GM23248 (cell line): ENCODE results near the gene HDGFL3. TPM values are rescaled to one million over a fixed set of nuclear protein-coding genes. Genes with fewer than 3 reads are reported as not detected.
"Not testable (repeated sequence)": the region's sequence is repeated elsewhere in the genome, so short reads cannot be mapped to it uniquely, and the experiment has no call there.

ENCODE experiments used
- DNase-seq: peaks from one replicate; pipeline ENCODE4 v3.0.0-alpha.2; 2015
- H2AFZ ChIP-seq: fragments of 200-600 bp; sonication (generic); 2 replicates; pipeline ENCODE4 v1.6.1; 2016; ENCODE audit warnings: antibody characterized with exemption
- H3F3A ChIP-seq: fragments of 200-600 bp; sonication (generic); 2 replicates; pipeline ENCODE4 v1.6.1; 2016; ENCODE audit warnings: mild to moderate bottlenecking, antibody characterized with exemption, mixed run types; ENCODE audit not compliant: insufficient read depth
- H3K27ac ChIP-seq: fragments of 200-600 bp; sonication (generic); 2 replicates; pipeline ENCODE4 v1.5.1; 2016; ENCODE audit warnings: mild to moderate bottlenecking
- H3K27me3 ChIP-seq: fragments of 200-600 bp; sonication (generic); replicated peaks from 2 replicates; pipeline ENCODE4 v1.6.1; 2016; ENCODE audit warnings: mild to moderate bottlenecking; ENCODE audit not compliant: insufficient read depth
- H3K36me3 ChIP-seq: fragments of 200-600 bp; sonication (generic); 2 replicates; pipeline ENCODE4 v1.6.1; 2016; ENCODE audit warnings: low read depth, mild to moderate bottlenecking
- H3K4me1 ChIP-seq: fragments of 200-600 bp; sonication (generic); 2 replicates; pipeline ENCODE4 v1.6.1; 2016; ENCODE audit warnings: mild to moderate bottlenecking; ENCODE audit not compliant: insufficient read depth
- H3K4me2 ChIP-seq: fragments of 200-600 bp; sonication (generic); one replicate; pipeline ENCODE4 v1.6.1; 2016; ENCODE audit warnings: mild to moderate bottlenecking; ENCODE audit not compliant: unreplicated experiment
- H3K4me3 ChIP-seq: fragments of 200-600 bp; sonication (generic); 2 replicates; pipeline ENCODE4 v1.5.1; 2016; ENCODE audit warnings: mild to moderate bottlenecking
- H3K79me2 ChIP-seq: fragments of 200-600 bp; sonication (generic); 2 replicates; pipeline ENCODE4 v1.6.1; 2016; ENCODE audit warnings: mild to moderate bottlenecking; ENCODE audit not compliant: insufficient read depth
- H3K9ac ChIP-seq: fragments of 200-600 bp; sonication (generic); 2 replicates; pipeline ENCODE4 v1.6.1; 2016; ENCODE audit warnings: mild to moderate bottlenecking
- H3K9me2 ChIP-seq: fragments of 200-600 bp; sonication (generic); 2 replicates; pipeline ENCODE4 v1.6.1; 2016; ENCODE audit warnings: mixed run types, mild to moderate bottlenecking, moderate library complexity; ENCODE audit not compliant: insufficient read depth
- H3K9me3 ChIP-seq: fragments of 200-600 bp; sonication (generic); one replicate; pipeline ENCODE4 v1.6.1; 2017; ENCODE audit warnings: low read depth
- H4K20me1 ChIP-seq: fragments of 200-600 bp; sonication (generic); 2 replicates; pipeline ENCODE4 v1.6.0; 2016; ENCODE audit not compliant: insufficient read depth
- EZH2 ChIP-seq: fragments of 200-600 bp; sonication (generic); IDR thresholded peaks from 2 replicates; pipeline ENCODE4 v1.6.1; 2018; ENCODE audit warnings: antibody characterized with exemption, mild to moderate bottlenecking; ENCODE audit not compliant: insufficient read depth, poor library complexity, severe bottlenecking
- EZH2phosphoT487 ChIP-seq: fragments of 200-600 bp; sonication (generic); IDR thresholded peaks from 2 replicates; pipeline ENCODE4 v1.6.1; 2018; ENCODE audit warnings: antibody characterized with exemption, moderate library complexity, mild to moderate bottlenecking, low read depth; ENCODE audit not compliant: insufficient read depth
- whole genome bisulfite sequencing, 2 experiments: methylation state at CpG; one replicate each; pipeline ENCODE4 v1.1.6; 2015 to 2017; ENCODE audit warnings: low lambda C conversion rate in 2 of 2, low coverage in 1 of 2; ENCODE audit errors: missing lambda C conversion rate in 2 of 2; 5-methylcytosine and 5-hydroxymethylcytosine counted together
- in situ Hi-C: fragments of 300-500 bp; cut with MboI; formaldehyde crosslinking; loops from 2 replicates; pipeline ENCODE4 v1.15.0; 2020
- polyA plus RNA-seq: library from polyadenylated mRNA; unstranded; fragments of >200 nt; fragmentation: Nextera tagmentation; extraction: Ambion mirVana; gene quantifications from 2 replicates; pipeline ENCODE4 v1.2.1, GENCODE V29; 2016
- total RNA-seq: library from RNA; depleted of rRNA; stranded (reverse); fragments of >200 nt; shearing (Covaris generic); gene quantifications from 2 replicates; pipeline ENCODE4 v1.2.3, GENCODE V29; 2014

Gene HDGFL3
- total and polyA plus RNA-seq, 2 experiments from 2014 or later = 16.2 to 25.0 TPM

DNA sequence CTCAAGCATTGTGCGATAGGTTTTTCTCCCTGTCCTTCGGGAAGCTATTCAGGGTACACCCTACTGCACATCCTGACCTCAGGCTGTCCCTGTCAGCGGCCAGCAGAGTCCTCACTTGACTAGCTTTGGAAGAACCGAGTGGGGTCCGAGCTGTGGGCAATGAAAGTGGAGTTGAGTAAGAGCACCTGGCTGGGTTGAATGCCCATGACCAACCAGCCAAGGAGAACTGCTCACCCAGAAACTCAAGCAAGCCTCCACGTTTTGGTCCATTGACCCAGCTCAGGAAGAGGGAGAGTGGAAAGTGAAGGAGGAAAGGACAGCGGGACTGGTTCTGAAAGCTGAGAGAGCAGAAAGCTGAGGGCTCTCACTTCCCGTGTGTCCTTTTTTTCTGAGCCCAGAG, 36.0 kb upstream of the HDGFL3 start:
- no peaks in the 10 kb centered on the region for H3K36me3 ChIP-seq
- 56 to 57% methylated on average over 8 of the region's 8 CpGs for WGBS, 2 experiments
- no peaks in the 10 kb centered on the region for H3K79me2 ChIP-seq
- TF ChIP-seq EZH2 = no peak
- no peak for TF ChIP-seq EZH2phosphoT487
- H3K4me1 ChIP-seq = no peaks in the 10 kb centered on the region
- no peak overlapping the region for H3K4me2 ChIP-seq
- no peak overlapping the region for H3K9ac ChIP-seq
- H3K4me3 ChIP-seq = no peak overlapping the region
- H3K9me3 ChIP-seq = no peaks in the 10 kb centered on the region
- no peak overlapping the region for H2AFZ ChIP-seq
- no peaks in the 10 kb centered on the region for H3F3A ChIP-seq
- DNase-seq = no peak
- in situ Hi-C loops = loop anchor here (5.0 kb wide), 1 partner anchor 194 kb away; no protein-coding TSS in a partner anchor
- peaks cover 29% of the 10 kb centered on the region for H3K27me3 ChIP-seq
- no peak overlapping the region for H3K27ac ChIP-seq
- H3K9me2 ChIP-seq = no peaks in the 10 kb centered on the region
- no peaks in the 10 kb centered on the region for H4K20me1 ChIP-seq

DNA sequence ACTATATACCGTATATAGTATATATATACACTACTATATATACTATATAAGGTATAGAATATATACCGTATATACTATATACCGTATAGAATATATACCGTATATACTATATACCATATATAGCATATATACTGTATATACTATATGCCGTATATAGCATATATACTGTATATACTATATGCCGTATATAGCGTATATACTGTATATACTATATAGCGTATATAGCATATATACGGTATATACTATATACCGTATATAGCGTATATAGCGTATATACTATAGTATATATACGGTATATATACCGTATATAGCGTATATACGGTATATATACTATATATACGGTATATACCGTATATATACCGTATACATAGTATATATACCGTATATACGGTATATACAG, 22.6 kb upstream of the HDGFL3 start:
- Histone ChIP-seq H3K4me3 (no peak overlapping the region), H3F3A (no peaks in the 10 kb centered on the region), H3K4me2 (no peak overlapping the region), H3K36me3 (no peaks in the 10 kb centered on the region), H3K27ac (no peak overlapping the region), H3K9me2 (no peaks in the 10 kb centered on the region), H3K79me2 (no peaks in the 10 kb centered on the region), H3K9me3 (no peaks in the 10 kb centered on the region), H4K20me1 (no peaks in the 10 kb centered on the region), H2AFZ (no peak overlapping the region), H3K27me3 (no peaks in the 10 kb centered on the region), H3K9ac (no peak overlapping the region), H3K4me1 (no peaks in the 10 kb centered on the region)
- 89 to 90% methylated on average over 21 of the region's 21 CpGs for WGBS, 2 experiments
- in situ Hi-C loops = no loop called here
- no peak for DNase-seq
- TF ChIP-seq EZH2phosphoT487 (no peak), EZH2 (no peak)

DNA sequence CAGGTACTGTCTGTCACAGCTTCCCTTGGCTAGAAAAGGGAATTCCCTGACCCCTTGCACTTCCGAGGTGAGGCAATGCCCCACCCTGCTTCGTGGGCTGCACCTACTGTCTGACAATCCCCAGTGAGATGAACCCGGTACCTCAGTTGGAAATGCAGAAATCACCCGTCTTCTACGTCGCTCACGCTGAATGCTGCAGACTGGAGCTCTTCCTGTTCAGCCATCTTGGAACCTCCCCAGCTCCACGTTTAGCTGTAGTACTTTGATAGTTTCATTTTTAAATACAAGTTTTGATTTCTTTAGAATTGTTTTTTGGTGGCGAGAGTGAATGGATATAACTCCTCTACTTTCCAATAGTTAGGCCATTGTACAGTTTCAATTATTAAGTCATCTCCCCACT, 17.8 kb upstream of the HDGFL3 start:
- H3K36me3 ChIP-seq = no peaks in the 10 kb centered on the region
- in situ Hi-C loops = no loop called here
- no peaks in the 10 kb centered on the region for H3K27me3 ChIP-seq
- H3F3A ChIP-seq = no peaks in the 10 kb centered on the region
- H3K4me1 ChIP-seq = no peaks in the 10 kb centered on the region
- no peak overlapping the region for H3K4me3 ChIP-seq
- H3K9me3 ChIP-seq = no peaks in the 10 kb centered on the region
- H3K4me2 ChIP-seq = no peak overlapping the region
- no peak for TF ChIP-seq EZH2
- no peak for TF ChIP-seq EZH2phosphoT487
- H3K27ac ChIP-seq = no peak overlapping the region
- H4K20me1 ChIP-seq = no peaks in the 10 kb centered on the region
- WGBS, 2 experiments = 67 to 69% methylated on average over 9 of the region's 9 CpGs
- no peak for DNase-seq
- H3K9me2 ChIP-seq = no peaks in the 10 kb centered on the region
- no peak overlapping the region for H2AFZ ChIP-seq
- no peak overlapping the region for H3K9ac ChIP-seq
- no peaks in the 10 kb centered on the region for H3K79me2 ChIP-seq

DNA sequence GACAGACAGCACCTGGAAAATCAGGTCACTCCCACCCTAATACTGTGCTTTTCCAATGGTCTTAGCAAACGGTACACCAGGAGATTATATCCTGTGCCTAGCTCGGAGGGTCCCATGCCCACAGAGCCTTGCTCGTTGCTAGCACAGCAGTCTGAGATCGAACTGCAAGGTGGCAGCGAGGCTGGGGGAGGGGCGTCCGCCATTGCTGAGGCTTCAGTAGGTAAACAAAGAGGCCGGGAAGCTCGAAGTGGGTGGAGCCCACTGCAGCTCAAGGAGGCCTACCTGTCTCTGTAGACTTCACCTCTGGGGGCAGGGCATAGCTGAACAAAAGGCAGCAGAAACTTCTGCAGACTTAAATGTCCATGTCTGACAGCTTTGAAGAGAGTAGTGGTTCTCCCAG, 14.2 kb upstream of the HDGFL3 start:
- in situ Hi-C loops, H4K20me1 ChIP-seq, DNase-seq, H3F3A ChIP-seq, H3K4me1 ChIP-seq, H2AFZ ChIP-seq, H3K9me3 ChIP-seq, H3K9me2 ChIP-seq, H3K4me2 ChIP-seq, H3K36me3 ChIP-seq, H3K9ac ChIP-seq, H3K79me2 ChIP-seq, H3K27ac ChIP-seq, H3K4me3 ChIP-seq, H3K27me3 ChIP-seq: not testable (repeated sequence)
- 69 to 73% methylated on average over 9 of the region's 9 CpGs for WGBS, 2 experiments

DNA sequence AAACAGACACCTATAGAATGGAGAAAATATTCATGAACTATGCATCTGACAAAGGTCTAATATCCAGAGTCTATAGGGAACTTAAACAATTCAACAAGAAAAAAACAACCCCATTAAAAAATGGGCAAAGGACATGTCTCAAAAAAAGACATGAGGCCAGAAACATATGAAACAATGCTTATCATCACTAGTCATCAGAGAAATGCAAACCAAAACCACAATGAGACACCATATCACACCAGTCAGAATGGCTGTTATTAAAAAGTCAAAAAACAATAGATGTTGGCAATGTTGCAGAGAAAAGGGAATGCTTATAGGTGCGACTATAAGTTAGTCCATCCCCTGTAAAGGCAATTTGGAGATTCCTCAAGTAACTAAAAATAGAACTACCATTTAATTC, 11.4 kb upstream of the HDGFL3 start:
- Histone ChIP-seq H4K20me1 (no peaks in the 10 kb centered on the region), H3K4me2 (no peak overlapping the region), H3K4me3 (no peak overlapping the region), H3K27me3 (0 out of 2 replicates have a peak, but pooled peaks cover 8% of the 10 kb centered on the region), H2AFZ (no peak overlapping the region), H3K36me3 (no peaks in the 10 kb centered on the region), H3K9me3 (no peaks in the 10 kb centered on the region), H3K9ac (no peak overlapping the region), H3K4me1 (no peaks in the 10 kb centered on the region), H3F3A (no peaks in the 10 kb centered on the region), H3K9me2 (no peaks in the 10 kb centered on the region), H3K79me2 (no peaks in the 10 kb centered on the region), H3K27ac (no peak overlapping the region)
- in situ Hi-C loops = no loop called here
- TF ChIP-seq EZH2 (no peak), EZH2phosphoT487 (no peak)
- DNase-seq = no peak
- 80 to 96% methylated on average over 1 of the region's 1 CpG for WGBS, 2 experiments
